Vagina (tissue), 2 donors: ENCODE data around the gene RELT. TPM values are rescaled to one million over a fixed set of nuclear protein-coding genes. Genes with fewer than 3 reads are reported as not detected.

ENCODE experiments used
- DNase-seq, 2 donors: peaks; one replicate each; pipeline ENCODE4 v3.0.0-alpha.2; 2017; ENCODE audit errors: extremely low spot score in 2 of 2
- H3K27ac ChIP-seq: fragments of 200-600 bp; sonication (generic); one replicate; pipeline ENCODE4 v1.5.1; 2019
- H3K27me3 ChIP-seq: fragments of 200-600 bp; sonication (generic); one replicate; pipeline ENCODE4 v1.5.1; 2019
- H3K36me3 ChIP-seq, 2 donors: fragments of 200-600 bp; sonication (generic); one replicate each; pipeline ENCODE4 v1.5.1; 2017 to 2019
- H3K4me1 ChIP-seq: fragments of 200-600 bp; sonication (generic); one replicate; pipeline ENCODE4 v1.5.1; 2019
- H3K4me3 ChIP-seq, 2 donors: fragments of 200-600 bp; sonication (generic); 1 replicate in 1 of 2; 2 replicates in 1 of 2; pipeline ENCODE4 v1.5.1; 2016 to 2019
- H3K9me3 ChIP-seq: fragments of 200-600 bp; sonication (generic); one replicate; pipeline ENCODE4 v1.5.1; 2019
- CTCF ChIP-seq, 3 experiments: fragments of 450-650 bp in 2 of 3; fragments of 200-600 bp in 1 of 3; sonication (generic) in 1 of 3; IDR thresholded peaks; one replicate each; pipeline ENCODE4 v1.5.1; 2017 to 2019; ENCODE audit warnings: antibody characterized with exemption in 3 of 3, mild to moderate bottlenecking in 2 of 3, moderate library complexity in 2 of 3
- POLR2A ChIP-seq, 2 donors: fragments of 450-650 bp; IDR thresholded peaks; one replicate each; pipeline ENCODE4 v1.6.1; 2017; ENCODE audit warnings: antibody characterized with exemption in 2 of 2, mild to moderate bottlenecking in 2 of 2, moderate library complexity in 2 of 2
- POLR2AphosphoS5 ChIP-seq, 2 donors: sonication (generic); formaldehyde crosslinking; IDR thresholded peaks; one replicate each; pipeline ENCODE4 v1.9.0; 2017; ENCODE audit warnings: antibody characterized with exemption in 2 of 2, mild to moderate bottlenecking in 2 of 2, low read depth in 1 of 2; ENCODE audit not compliant: insufficient read depth in 1 of 2
- intact Hi-C: fragments of 100-400 bp; cut with DNase I; formaldehyde crosslinking; loops from one replicate; pipeline ENCODE4 v1.15.1; 2023
- total RNA-seq: library from RNA; depleted of rRNA; stranded (reverse); fragments of >200 nt; gene quantifications from one replicate; pipeline ENCODE4 v1.2.3, GENCODE V29; 2016

RELT gene
- total RNA-seq, 1 donor from 2014 or later, result 6.1 TPM

- no peaks in the 10 kb centered on the region for H3K9me3 ChIP-seq
- H3K4me1 ChIP-seq, result peaks cover 38% of the 10 kb centered on the region
- TF ChIP-seq POLR2A (IDR thresholded peaks at IDR 0.05) (no peak), POLR2AphosphoS5 (IDR thresholded peaks at IDR 0.05; ENCODE audit: insufficient read depth in 1 of 2, low read depth in 1 of 2) (no peak), CTCF (IDR thresholded peaks at IDR 0.05) (no peak)
- no peaks in the 10 kb centered on the region for H3K36me3 ChIP-seq
- peak overlapping the region; percentile 28 for H3K27ac ChIP-seq
- intact Hi-C loops, result no loop called here
- peak overlapping the region; percentile 34 to 48 for H3K4me3 ChIP-seq
- no peaks in the 10 kb centered on the region for H3K27me3 ChIP-seq
- DNase-seq, result no peak
Observed at GRCh38 chr11:73343076-73343873, 32.9 kb upstream of the RELT start.

- H3K4me1 ChIP-seq, result peaks cover 34% of the 10 kb centered on the region
- H3K27ac ChIP-seq, result peak overlapping the region; percentile 6
- DNase-seq, result no peak
- TF ChIP-seq POLR2A (IDR thresholded peaks at IDR 0.05) (no peak), CTCF (IDR thresholded peaks at IDR 0.05) (no peak), POLR2AphosphoS5 (IDR thresholded peaks at IDR 0.05; ENCODE audit: insufficient read depth in 1 of 2, low read depth in 1 of 2) (no peak)
- H3K9me3 ChIP-seq, result no peaks in the 10 kb centered on the region
- intact Hi-C loops, result no loop called here
- peak overlapping the region in 1 of 2 donors; percentile 48 for H3K4me3 ChIP-seq
- no peaks in the 10 kb centered on the region for H3K36me3 ChIP-seq
- H3K27me3 ChIP-seq, result no peaks in the 10 kb centered on the region
Observed at GRCh38 chr11:73344191-73344607, 32.0 kb upstream of the RELT start.

- intact Hi-C loops, result no loop called here
- H3K36me3 ChIP-seq, result no peaks in the 10 kb centered on the region
- no peaks in the 10 kb centered on the region for H3K27me3 ChIP-seq
- no peak for DNase-seq
- H3K4me3 ChIP-seq, result no peak overlapping the region
- TF ChIP-seq POLR2AphosphoS5 (IDR thresholded peaks at IDR 0.05; ENCODE audit: insufficient read depth in 1 of 2, low read depth in 1 of 2), result no peak
- TF ChIP-seq CTCF (IDR thresholded peaks at IDR 0.05), result no peak
- TF ChIP-seq POLR2A (IDR thresholded peaks at IDR 0.05), result no peak
- no peak overlapping the region for H3K27ac ChIP-seq
- H3K4me1 ChIP-seq, result peaks cover 46% of the 10 kb centered on the region
- H3K9me3 ChIP-seq, result no peaks in the 10 kb centered on the region
Observed at GRCh38 chr11:73345481-73346160, 30.6 kb upstream of the RELT start.

GRCh38 chr11:73346186-73346935 lies 29.8 kb upstream of the RELT start:
- no peak overlapping the region for H3K4me3 ChIP-seq
- H3K4me1 ChIP-seq, result peaks cover 53% of the 10 kb centered on the region
- intact Hi-C loops, result no loop called here
- no peak overlapping the region for H3K27ac ChIP-seq
- no peak for DNase-seq
- H3K27me3 ChIP-seq, result no peaks in the 10 kb centered on the region
- no peaks in the 10 kb centered on the region for H3K36me3 ChIP-seq
- no peak for TF ChIP-seq CTCF (IDR thresholded peaks at IDR 0.05)
- TF ChIP-seq POLR2AphosphoS5 (IDR thresholded peaks at IDR 0.05; ENCODE audit: insufficient read depth in 1 of 2, low read depth in 1 of 2), result no peak
- TF ChIP-seq POLR2A (IDR thresholded peaks at IDR 0.05), result no peak
- H3K9me3 ChIP-seq, result no peaks in the 10 kb centered on the region
